Hematopoietic multipotent progenitor cell treated with erythropoietin and hydrocortisone succinate and interleukin-3 and kit ligand, for 4 days (in vitro differentiated cells): ENCODE data around the gene FOXO3.

Source experiments
- DNase-seq: peaks from one replicate; pipeline ENCODE4 v3.0.0-alpha.2; 2015

The FOXO3 gene

GRCh38 chr6:108689272-108690161 is 128.8 kb downstream of the FOXO3 start:
- peak; percentile 55 for DNase-seq

- DNase-seq = no peak
Measured at GRCh38 chr6:108690326-108691049, 129.8 kb downstream of the FOXO3 start.

DNA sequence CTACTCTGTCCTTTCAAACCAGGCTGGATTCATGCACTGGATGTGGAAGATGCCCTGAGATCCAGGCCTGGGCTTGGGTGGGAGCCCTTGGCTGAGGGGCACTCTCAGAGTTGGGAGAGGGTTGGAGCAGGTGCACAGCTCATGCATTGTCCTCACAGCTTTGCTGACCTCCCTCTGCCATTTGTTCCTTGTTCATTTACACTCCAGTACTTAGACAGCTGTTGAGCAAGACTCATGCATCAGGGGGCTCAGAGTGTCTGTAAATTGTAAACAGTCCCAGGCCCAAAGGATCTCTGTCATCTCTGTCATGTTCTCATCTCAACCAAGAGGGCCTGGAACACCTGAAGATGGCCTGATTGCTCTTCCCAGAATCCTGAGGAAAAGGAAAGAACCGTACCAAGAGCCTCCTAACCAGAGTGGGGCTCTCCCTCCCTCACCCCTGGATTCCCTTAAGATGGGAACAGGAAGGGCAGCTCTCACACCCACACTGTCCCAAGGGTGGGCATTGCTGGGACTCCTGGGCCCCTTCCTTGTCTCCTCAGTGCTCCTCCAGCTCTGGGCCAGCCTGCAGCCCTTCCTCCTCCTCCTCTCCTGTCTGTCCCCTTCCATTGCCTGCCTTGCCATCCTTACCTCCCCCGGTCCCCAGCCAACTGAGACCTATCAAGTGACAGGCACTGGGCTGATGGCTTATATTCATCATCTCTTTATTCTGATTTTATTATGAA is 132.9 kb downstream of the FOXO3 start:
- no peak for DNase-seq

GRCh38 chr6:108694816-108695215 is 134.1 kb downstream of the FOXO3 start:
- no peak for DNase-seq

- peak; percentile 86 for DNase-seq
Measured at GRCh38 chr6:108697561-108698161, 136.9 kb downstream of the FOXO3 start.

GRCh38 chr6:108698593-108699289 is 138.0 kb downstream of the FOXO3 start:
- DNase-seq = no peak

DNA sequence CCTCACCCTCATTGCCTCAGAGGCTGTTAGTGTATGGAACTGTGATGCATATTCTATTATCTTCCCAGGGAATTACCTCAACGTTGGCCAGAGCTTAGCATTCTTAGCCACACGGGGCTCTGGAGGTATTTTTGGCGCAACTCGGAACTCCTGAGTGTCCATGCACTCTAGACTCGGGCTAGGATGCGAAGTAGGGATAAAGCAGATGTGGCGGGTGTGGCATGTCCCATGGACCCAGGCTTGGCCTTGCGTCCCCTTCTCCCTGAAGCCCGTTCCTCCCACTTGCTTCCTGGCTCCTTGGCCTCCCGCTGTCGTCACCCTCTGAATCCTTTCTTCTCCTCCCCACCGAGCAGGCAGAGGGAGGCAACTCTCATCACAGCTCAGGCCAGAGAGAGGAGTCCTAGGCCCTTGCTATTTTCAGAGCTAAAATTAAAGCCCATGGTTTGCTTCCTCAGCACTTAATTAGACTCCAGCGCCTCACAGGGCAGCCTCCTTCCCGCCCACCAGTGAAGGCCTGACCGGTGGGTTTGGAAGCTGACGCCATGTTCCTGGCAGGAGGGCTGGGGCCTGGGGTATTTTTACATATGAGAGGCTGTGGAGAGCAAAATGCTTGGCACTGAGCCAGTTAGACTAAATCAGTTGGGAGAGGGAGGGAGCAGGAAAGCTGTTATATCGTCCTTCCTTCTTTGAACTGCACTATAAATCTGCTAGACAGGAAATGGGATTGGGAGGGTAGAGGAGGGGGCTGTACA is 138.7 kb downstream of the FOXO3 start:
- no peak for DNase-seq

DNA sequence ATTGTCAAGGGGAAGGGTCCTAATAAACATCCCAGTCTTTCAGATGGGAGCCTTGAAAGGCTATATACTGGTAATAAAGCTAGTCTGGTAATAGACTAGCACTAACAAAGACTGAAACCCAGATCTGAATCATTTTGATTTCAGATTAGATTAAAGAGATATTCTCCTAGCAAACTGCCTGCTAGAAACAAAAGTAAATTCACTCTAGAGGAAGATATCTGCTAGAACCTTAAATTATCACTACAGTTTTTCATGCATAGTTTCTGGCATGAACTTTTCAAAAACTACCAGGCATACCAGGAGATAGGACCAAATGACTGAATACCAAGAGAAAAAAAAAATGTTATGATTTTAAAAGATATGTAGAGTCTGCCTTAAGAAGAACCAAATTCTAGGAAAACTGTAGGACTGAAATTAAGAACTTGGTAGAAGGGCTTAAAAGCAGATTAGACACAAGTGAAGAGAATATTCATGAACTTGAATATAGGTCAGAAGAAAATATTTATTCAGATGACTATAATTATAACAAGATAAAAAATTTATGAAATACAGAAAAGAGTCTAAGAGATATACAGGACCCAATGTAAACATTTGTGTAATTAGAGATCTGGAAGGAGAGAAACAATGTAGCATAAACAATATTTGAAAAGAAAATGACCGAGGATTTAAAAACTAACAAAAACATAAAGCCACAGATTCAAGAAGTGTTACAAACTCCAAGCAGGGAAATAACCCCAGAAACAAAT is 141.6 kb downstream of the FOXO3 start:
- DNase-seq = no peak

- DNase-seq = no peak
Measured at GRCh38 chr6:108706649-108707048, 145.9 kb downstream of the FOXO3 start.

DNA sequence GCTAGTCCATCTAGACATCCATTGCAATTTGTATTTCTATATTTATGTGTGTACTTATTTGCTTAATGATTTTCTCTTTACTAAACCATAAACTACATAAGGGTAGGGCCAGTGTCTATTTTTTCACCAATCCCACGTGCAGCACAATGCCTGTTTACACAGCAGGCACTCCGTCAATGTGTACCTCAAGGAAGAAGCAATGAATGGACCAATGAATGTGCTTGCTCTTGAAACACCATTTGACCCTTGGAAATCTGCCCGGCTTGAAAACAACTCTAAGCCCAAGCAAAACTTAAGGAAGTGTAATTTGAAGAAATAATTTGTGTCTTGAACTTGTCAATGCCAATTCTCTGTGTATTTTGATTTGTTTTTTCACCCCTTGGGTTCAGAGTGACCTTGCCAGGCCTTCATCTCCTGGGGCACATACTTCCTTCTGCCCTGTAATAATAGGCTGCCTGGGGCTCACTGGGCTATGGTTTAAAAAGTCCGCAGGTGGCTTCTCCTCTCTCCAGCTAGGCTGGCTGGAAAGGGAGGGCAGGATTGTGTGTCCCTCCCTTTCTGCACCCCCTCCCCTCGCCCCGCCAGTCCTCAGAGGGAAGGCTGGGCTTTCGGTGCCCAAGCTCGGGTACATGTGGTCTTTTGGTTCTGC is 146.7 kb downstream of the FOXO3 start:
- DNase-seq = no peak

- no peak for DNase-seq
Measured at GRCh38 chr6:108710030-108710429, 149.3 kb downstream of the FOXO3 start.

DNA sequence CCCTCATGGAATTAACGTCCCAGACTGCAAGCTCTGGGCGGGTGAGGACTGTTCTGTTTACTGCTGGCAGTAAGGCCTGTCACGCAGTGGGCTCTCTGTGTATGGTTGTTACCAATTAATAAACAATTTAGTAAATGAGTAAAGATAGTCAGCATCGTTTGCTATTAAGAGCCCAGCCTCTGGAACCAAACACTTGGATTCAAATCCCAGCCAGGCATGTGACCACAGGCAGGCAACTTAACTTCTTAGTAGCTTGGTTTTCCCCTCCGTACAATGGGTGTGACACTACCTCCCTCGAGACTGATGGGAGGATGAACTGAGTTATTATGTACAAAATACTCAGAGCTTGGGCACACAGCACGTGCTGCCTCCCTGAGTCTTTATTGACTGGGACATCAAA is 149.8 kb downstream of the FOXO3 start:
- DNase-seq = no peak

GRCh38 chr6:108711071-108711470 is 150.4 kb downstream of the FOXO3 start:
- DNase-seq = no peak

DNA sequence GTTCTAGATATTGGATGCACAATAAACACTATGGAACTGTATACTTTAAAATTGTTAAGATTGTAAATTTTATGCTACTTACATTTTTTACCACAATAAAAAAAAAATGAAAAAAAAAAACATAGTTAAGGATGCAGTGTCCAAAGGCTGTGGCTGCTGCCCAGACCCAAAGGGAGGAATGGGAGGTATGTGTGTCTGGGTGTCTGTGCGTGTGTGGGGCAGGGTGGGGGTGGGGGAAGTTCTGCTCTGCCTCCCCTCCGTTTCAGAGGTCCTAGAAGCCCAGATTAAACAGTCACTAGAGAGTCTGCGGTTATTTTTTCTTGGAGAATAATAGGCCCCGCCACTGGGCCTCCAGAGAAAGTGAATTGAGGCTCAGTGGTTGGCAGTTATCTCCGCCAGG is 151.1 kb downstream of the FOXO3 start:
- DNase-seq = no peak

DNA sequence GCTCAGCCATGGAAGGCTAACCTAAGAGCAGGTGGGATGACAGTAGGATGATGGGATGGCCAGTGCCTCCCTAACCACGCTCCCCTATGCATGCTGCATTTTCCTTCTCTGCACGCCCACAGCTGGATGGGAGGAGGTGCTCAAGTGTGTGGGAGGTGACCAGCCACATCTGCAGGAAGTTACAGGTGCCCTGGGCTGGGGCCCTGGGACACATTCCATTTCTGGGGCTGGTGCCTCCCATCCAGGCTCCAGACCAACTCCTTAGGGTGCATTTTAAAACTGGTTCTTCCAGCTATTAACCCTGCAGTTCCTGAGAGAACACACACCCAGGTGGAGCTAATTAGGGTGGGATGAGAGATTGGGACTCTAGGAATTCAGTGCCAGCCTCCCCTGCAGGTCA is 152.2 kb downstream of the FOXO3 start:
- DNase-seq = no peak

DNA sequence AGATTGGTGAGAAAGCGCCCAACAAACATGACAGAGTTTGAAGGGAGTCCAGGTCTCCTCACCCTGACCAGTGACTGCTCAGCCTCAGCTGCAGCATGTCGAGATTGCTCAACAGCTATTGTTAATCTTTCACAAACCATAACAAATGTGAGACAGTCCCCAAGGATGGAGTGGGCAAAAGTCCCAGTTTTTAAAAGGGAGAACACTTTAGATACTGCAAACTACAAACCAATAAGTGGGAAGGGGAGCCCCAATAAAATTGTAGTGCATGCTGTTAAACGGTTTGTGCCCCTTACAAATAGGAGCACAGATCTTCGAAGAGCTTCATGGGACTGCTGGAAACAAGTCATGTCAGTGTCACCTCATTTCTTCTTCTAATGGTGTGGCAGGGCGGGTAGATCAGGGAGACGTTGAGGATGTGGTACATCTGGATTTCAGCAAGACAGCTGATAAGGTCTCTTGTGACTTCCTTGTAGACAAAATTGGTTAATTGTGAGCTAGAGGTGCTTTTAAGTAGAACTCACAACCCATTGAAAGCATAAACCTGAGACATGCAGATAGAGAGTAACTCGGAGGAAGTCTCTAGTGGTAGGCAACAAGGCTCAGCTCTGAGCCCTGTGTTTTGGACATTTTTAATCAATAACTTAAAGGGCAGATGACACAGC is 153.5 kb downstream of the FOXO3 start:
- DNase-seq = peak; percentile 80

DNA sequence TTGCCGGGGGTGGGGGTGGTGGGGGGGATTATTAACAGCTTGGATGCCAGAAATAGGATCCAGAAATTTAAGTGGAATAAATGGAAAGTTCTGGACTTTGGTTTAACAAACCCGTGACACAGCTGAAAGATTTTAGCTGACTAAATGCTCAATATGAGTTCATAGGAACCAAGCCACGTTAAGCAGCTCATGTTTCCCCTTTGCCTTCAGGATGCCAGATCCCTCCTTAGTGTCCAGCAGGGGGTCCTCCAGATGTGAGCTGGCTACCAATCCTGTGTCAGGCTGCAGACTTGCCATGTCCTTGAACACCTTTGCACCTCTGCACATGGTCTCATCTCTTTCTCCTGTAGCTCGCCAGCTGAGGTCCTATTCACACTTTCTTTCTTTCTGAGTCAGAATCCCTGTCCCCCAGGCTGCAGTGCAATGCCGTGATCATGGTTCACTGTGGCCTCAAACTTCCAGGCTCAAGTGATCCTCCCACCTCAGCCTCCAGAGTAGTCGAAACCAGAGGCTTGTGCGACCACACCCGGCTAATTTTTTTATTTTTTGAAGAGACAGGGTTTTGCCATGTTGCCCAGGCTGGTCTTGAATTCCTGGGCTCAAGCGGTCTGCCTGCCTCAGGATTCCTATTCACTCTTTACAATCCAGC is 154.2 kb downstream of the FOXO3 start:
- peak; percentile 37 for DNase-seq

- DNase-seq = peak; percentile 59
Measured at GRCh38 chr6:108715832-108716231, 155.1 kb downstream of the FOXO3 start.
